ENCODE results near the gene YBEY.
A peak's percentile ranks its signal among the peaks of the same experiment; 100 is the strongest.
"Not testable (repeated sequence)": the region's sequence is repeated elsewhere in the genome, so short reads cannot be mapped to it uniquely, and the experiment has no call there.

YBEY gene, protein sequence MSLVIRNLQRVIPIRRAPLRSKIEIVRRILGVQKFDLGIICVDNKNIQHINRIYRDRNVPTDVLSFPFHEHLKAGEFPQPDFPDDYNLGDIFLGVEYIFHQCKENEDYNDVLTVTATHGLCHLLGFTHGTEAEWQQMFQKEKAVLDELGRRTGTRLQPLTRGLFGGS

DNA sequence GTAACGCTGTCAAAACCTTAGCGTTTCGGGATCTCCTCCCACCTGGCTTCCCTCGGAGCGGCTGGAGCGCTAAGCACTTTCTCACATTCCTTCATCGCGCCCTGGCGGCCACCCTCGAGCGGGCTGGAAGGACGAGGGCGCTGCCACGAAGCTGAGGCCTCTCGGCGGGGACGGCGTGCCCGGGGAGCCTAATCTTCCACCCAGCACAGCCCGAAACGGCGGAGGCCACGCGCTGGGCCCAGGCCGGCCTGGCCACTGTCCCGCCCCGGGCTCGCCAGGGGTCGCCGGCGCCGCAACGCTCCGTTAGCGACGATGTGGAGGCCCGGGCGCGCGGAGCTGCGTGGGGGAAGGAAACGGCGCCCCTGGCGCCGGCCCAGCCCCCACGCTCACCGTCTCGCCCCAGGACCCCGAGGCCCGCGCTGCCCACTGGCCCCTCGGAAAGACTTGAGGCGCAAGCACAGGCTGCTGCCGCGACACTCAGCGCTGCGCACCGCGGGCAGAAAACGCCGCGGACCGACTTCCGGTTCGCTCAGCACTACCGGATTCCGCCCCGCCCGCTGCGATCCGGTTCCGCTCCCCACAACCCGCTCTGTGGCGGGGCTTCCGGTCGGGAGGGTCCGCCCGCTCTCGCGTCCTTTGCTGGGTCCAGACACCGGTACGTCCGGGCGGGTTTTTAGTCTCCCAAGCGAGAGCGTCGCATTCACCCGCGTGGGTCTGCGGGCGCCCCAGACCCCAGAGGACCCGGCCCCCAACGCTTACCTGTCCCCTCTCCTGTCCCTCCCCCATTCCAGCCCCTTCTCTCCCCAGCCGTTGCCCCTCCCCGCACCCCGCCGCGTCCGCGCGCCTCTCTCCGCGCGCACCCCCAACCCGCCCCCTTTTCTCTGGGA lies at the start of gene YBEY:
Gene YBEY (plus strand): TSS at position 582 of the 887 bp plus-strand sequence. CDS start 572 bp downstream, outside the sequence.
- peak; percentile 76 for DNase-seq (ENCODE audit: low read depth, low spot score)

DNA sequence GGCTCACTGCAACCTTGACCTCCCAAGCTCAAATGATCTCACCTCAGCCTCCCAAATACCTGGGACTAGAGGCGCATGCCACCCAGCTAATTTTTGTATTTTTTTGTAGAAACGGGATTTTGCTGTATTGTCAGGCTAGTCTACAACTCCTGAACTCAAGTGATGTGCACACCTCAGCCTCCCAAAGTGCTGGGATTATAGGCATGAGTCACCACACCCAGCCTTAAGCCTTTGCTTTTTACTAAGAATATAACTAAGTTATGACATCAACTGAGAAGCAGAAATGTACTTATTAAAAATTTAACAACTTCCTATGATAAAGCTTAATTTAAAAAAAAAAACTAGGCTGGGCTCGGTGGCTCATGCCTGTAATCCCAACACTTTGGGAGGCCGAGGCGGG lies 48.7 kb upstream of the YBEY start:
- no peak for DNase-seq (ENCODE audit: low read depth, low spot score)

DNA sequence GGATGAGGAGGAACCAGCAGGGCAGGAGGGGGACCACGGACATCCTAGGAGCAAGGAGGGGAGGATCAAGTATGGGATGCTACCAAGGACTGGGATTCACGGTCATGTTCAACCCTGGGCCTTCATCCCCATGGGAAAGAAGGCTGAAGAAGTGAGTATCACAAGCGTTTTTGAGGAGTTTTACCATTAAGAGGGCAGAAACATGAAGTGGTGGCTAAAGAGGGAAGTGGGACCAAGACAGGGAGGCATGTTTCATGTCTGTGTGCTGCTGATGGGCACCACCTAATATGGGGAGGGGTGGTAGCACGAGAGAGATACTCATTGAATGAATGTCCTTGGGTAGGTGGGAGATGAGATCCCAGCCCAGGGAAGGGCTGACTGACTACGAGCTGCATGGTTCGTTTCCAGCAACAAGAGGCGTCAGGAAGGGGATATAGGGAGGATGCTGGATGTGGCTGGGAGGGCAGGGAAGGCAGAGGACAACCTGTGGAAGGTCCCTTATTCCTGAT lies 46.3 kb upstream of the YBEY start:
- DNase-seq (ENCODE audit: low read depth, low spot score): no peak

DNA sequence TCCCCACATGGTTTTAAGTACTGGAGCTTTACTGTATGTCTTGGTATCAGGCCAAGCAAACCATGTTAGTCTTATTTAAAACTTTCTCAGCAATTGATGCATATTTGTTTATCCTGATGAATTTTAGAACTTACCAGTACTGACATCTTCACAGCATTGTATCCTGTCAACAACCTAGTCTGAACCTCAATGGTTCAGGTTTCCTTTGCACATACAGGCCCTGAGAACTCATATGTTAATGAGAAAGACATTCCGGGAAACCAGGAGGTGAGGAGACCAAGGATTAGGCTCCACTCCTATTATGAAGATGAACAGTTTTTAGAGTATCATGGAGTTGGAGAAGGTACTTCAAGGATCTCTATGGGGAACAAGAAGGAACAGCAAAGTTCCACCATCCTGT lies 44.6 kb upstream of the YBEY start:
- not testable (repeated sequence) for DNase-seq (ENCODE audit: low read depth, low spot score)

DNA sequence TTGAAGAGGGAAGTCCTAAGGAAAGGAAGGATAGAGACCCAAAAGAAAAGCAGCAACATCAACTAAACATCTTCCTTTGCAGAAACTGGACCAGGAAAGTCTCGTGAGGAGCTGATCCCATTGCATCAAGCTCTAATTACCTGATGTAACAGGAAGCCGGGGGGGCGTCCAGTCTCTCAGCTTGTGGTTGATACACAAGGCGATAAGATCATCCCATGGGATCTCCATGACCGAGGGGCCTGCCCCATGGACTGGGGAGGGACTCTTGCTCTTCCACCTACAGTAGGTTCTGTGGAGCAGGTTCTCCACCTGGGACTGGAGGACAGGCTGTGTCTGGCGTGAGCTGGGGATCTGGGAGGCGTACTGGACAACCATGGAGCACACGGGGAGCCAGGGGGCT lies 42.8 kb upstream of the YBEY start:
- DNase-seq (ENCODE audit: low read depth, low spot score): no peak

DNA sequence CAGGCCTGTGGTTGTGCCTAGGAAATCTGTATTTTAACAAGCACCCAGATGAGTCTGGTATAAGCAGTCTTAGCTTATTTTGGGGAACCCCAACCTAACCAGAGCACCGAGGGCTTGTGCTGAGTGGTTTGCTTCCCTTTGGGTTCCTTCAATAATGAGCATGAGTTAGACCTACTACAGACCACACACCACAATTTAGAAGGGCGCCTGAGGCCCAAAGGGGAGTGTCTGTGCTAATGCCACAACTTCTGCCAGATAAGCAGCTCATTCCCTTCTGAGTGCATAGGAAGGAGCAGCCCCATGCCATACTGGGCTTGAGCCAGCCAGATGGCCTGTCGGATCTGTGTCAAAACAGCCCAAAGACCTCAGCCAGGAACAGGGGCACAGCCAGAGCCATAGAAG lies 42.2 kb upstream of the YBEY start:
- DNase-seq (ENCODE audit: low read depth, low spot score): no peak

DNA sequence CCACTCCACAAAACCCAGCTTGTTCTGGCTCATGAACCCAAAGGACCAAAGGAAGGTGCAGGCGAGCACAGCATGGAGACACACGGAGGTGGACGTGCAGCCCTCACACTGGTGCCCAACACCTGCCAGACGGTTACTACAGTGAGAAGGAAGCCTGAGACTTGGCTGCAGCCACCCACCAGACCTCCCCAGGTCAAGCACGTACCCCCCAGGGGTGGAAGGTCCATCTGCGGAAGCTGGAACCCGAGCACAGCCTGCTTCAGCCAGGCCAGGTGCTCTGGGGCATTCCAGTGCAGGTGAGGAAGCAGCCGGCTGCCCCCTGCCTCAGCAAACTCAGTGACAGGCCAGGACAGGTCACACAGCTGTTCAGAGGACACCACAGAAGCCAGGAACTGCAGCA lies 41.5 kb upstream of the YBEY start:
- no peak for DNase-seq (ENCODE audit: low read depth, low spot score)

DNA sequence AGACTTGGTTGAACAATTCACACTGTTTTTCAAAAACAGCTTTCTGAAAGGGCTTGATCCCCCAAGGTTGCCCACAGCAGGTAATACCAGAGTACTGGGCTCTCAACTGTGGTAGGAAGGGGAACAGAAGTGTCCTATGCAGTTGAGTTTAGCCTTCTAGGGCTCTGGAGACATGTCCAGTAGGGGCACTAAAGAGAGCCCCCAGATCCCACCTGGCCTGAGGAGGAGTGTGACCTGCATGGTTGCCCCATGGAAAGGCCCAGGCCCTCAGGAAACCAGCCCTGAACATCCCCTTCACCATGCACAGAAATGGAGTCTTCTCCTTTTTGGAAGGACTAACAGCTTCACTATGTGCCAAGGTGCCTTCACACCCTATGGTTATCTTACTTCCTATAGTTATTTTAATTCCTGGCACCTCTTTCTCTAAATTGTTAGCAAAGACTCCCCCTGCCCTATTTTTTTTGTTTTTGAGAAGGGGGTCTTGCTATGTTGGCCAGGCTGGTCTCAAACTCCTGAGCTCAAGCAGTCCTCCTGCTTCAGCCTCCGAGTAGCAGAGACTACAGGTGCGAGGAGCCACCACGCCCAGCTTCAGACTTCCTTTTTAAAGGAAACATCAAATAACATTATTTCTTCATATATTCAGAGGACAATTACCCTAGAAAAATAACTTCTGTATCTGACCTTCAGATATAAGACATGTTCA lies 40.8 kb upstream of the YBEY start:
- DNase-seq (ENCODE audit: low read depth, low spot score): no peak

DNA sequence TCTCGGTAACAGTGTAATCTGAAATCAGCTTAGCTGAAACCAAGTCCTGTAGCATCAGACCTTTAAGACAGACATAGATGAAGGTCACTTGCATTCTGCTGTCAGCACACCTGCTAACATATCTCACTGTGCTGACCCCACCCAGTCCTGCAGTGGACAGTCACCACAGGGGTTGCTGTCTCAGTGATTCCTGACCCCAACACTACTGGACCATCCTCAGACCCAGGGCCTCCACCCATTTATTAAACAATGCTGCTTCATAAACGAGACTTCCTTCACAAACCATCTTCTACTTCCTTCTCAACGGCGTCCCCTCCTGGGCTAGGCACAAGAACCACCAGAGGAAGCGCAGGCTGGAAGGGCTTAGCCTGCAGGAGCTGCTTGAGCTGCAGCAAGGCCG lies 39.8 kb upstream of the YBEY start:
- no peak for DNase-seq (ENCODE audit: low read depth, low spot score)

DNA sequence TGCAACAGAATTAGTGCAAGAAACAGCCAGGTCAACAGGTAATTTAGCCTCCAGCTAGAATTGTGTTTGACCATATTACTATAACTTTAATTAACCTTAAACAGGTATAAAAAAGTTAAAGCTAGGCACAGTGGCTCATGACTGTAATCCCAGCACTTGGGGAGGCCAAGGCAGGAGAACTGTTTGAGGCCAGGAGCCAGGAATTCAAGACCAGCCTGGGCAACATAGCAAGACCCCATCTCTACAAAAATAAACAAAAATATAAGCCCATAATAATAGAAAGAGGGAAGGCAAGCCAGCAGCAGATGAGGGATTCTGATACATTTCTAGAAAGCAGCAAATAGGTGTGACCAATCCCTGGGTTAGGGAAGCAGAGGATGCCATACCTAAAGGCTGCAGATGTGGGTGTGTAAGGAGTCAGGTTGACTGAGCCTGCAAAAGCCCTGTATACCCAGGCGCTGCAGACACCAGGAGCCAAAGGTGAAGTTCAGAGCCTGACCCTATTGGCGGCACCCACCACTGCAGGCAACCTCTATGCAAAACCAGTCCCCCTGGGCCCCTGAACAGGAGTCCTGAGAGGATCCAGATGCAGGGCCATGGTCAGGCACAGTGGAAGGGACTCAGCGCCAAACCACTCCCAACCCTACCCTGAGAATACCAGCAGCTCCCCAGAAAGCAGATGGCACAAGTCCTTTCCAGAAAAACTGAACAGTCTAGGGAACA lies 38.3 kb upstream of the YBEY start:
- no peak for DNase-seq (ENCODE audit: low read depth, low spot score)

DNA sequence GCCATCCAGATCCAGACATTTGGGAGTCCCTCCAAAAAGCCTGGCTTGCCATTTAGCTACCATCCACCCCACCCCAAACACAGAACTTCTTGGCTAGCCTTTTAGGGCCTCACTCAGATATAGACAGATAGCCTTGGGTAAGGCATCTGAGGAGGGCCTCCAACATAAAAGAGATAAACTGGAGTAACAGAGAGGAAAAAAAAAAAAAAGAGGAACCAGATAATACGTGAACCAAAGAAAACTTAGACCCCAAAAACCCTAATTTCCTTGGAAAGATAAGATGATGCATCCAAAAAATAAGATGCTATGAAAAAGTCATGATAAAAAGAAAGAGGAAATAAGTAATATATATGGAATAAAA lies 37.7 kb upstream of the YBEY start:
- no peak for DNase-seq (ENCODE audit: low read depth, low spot score)

DNA sequence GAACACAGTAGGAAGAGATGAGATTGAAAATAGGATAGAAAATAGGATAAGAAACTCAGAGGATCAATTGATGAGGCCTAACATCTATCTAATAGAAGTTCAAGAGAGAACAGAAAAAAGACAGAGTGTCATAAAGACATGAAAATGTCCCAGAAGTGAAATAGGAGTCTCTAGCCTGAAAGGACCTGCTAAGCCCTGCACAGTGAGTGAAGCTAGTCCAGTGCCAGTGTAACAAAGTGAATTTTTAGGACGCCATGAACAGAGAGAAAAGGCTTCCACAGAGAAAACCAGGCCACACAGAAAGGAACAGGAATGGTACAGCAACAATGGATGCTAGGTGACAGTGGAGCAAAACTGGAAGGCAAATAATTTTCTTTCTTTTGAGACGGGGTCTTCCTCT lies 37.3 kb upstream of the YBEY start:
- no peak for DNase-seq (ENCODE audit: low read depth, low spot score)

DNA sequence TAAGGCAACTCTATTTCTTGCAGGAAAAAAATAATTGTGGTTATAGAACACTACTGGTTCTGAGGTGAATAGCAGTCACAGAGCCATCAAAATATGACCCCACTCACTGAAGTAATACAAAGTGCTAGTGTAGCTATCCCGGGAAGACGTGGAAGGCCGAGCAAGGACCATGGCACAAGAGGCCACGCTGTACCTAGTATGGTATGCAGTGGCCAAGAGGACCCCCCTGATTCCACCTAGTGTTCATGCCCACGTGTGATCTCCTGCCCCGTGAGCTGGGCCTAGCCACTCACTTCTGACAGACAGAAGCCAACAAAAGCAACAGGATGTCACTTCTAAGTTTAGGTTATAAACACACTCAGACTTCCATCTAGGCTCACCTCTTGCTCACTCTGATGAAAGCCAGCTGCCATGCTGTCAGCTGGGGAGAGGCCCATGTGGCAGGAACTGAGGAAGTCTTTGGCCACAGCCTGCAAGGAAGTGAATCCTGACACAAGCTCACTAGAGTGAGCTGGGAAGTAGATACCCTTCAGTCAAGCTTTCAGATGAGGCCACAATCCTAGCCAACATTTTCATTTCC lies 35.9 kb upstream of the YBEY start:
- DNase-seq (ENCODE audit: low read depth, low spot score): no peak

DNA sequence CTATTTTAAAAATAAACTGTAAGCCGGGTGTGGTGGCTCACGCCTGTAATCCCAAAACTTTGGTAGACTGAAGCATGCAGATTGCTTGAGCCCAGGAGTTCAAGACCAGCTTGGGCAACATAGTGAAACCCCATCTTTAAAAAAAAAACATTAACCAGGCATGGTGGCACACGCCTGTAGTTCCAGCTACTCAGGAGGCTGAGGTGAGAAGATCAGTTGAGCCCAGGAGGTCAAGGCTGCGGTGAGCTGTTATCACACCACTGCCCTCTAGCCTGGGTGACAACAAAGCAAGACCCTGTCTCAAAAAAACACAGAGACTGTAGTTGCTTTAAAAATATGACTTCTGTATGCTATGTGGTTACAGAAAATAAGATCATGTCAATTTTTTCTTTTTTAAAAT lies 33.3 kb upstream of the YBEY start:
- no peak for DNase-seq (ENCODE audit: low read depth, low spot score)

DNA sequence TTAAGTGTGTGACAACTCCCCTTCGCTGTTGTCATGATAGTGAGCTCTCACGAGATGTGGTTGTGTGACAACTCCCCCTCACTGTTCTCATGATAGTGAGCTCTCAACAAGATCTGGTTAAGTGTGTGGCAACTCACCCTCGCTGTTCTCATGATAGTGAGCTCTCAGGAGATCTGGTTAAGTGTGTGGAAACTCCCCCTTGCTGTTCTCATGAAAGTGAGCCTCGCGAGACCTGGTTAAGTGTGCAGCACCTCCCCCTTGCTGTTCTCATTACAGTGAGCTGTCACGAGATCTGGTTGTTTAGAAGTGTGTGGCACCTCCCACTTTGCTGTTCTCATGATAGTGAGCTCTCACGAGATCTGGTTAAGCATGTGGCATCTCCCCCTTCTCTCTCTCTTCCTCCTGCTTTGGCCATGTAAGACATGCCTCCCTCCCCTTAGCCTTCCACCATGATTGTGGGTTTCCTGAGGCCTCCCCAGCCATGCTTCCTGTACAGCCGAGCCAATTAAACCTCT lies 32.5 kb upstream of the YBEY start:
- no peak for DNase-seq (ENCODE audit: low read depth, low spot score)

DNA sequence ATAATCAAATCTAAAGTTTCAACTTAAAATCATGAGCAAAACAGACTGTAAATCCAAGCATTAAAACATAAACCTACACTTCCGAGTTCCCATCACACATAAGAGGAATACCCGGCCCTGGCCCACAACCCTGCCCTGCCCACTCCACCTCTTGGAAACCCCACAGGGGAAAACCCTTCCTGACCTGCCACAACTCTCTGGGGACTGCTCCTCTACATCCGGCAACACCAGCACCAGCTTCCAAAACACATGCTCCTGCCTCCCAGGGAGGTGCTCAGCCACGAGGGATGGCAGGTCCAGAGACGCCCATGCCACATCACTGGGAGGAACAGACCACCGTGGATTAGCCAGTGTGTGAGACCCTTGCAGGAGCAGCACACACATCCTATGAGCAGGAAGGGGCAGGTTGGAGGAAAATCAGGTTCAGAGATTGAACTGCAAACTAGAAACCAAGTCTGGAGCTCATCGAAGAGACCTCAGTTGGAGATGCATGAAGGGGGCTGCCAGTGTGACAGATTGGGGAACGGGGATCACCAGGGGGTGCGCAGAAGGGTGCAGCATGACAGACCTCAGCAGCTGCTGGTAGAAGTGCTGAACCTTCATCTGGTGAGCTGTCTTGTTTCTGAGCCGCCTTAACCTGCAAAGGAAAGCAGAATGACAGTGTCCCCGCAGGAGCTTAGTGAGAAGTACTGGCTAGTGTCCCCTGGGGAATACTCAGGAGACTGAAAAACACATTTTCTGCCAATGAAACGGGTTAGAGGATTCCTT lies 31.8 kb upstream of the YBEY start:
- DNase-seq (ENCODE audit: low read depth, low spot score): no peak

DNA sequence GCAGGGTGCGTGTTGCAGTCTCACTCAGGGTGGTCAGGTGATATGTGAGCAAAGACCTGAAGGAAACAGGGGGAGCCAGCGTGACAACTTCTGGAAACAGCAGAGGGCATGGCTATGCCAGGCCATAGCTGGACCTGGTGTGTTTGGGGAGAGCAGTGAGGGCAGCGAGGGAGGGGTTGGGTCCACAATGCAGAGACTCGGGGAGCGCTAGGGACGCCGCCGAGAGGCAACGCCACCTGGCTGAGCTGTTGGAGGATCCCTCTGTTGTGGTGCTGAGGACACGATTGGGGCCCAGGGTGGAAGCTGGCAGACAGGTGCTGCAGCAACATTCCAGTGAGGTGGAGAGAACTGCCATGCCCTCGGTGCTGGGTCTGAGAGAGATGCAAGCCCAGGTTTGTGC lies 31.0 kb upstream of the YBEY start:
- DNase-seq (ENCODE audit: low read depth, low spot score): no peak

DNA sequence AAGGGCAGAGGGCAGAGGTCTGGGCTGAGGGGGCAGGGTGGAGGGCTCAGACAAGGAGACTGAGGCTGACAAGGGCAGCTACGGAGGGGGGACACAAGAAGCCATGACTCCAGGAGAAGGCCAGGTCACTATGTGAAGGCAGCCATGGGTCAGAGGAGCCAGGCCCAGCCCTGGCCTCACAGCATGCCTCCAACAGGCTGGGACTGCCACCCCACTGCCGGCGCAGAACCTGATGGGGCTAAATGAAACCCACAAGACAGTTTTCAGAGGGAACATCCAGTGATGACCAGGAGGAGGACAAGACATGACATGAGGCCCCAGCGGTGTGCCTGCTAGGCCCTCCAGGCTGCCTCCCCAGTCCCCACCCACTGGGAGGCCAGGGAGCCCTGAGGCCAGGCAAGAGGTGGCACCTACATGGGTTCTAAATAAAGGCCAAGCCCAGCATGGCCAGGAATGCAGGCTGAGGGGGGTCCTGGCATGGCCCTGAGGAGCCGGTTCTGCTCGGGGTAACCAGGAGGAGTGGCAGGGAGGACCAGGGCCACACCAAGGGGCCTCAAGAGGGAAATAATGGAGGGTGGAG lies 30.3 kb upstream of the YBEY start:
- no peak for DNase-seq (ENCODE audit: low read depth, low spot score)

DNA sequence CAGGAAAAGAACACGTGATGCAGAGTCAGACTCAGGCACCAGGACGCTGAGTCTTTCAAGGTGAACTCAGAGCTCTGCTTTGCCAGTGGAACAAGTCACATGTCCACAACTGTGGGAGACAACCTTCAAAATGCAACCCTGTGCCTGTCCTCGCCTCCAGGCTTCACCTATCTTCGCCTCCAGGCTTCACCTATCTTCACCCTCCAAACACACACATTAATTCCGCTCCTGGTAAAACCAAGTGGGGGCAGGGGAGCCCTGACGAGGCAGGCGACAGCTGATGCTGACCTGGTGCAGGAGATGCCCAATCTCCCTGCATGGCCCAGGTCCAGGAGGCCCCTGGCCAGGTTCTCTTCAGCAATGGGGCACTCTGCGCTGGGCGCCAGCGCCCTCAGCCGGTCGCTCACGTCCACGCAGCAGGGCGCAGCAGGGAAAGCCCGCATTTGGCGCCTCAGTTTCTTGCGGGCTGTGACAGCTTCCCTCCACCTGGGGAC lies 29.6 kb upstream of the YBEY start:
- no peak for DNase-seq (ENCODE audit: low read depth, low spot score)

DNA sequence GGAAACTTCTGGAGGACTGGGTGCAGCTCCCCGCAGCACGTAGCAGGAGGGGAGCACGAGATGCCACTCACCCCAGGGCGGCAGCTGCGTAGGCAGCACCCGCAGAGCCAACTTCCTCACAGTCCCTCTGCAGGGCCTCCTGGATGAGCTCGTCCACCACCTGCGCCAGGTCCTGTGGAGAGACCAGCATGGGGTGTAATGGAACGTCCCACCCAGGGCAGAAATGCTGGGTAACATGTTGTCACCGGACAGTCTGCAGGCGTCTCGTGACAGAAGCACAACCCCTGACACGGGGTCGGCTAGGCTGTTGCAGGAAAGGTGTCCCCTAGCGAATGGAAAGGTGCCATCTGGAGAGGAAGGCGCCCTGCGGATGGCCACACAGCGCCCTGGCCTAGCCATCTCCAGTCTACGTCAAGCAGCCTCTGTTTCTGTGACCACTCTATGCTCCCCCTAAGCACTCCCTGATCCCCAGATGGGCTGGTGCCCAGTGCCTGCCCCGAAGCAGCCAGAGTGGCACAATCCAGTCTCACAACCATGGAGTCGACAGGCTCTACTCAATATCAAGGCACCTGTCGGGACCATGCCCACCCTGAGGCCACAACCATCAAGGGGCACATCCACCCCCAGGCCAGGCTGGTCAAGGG lies 22.0 kb upstream of the YBEY start:
- DNase-seq (ENCODE audit: low read depth, low spot score): no peak

Measured in smooth muscle cell of the brain vasculature (primary cell).